NCI-H1417 treated with DMSO at 0.1 percent for 48 hours (cell line): ENCODE measurements around the gene ERICH2.

ENCODE experiments used
- DNase-seq: peaks from one replicate; lab custom pipeline; 2025; lab: John Stamatoyannopoulos, UW

Gene ERICH2

GRCh38 chr2:170762760-170763159 is 7.4 kb upstream of the ERICH2 start:
- no peak for DNase-seq

- DNase-seq = no peak
Measured at GRCh38 chr2:170763232-170763631, 6.9 kb upstream of the ERICH2 start.

DNA sequence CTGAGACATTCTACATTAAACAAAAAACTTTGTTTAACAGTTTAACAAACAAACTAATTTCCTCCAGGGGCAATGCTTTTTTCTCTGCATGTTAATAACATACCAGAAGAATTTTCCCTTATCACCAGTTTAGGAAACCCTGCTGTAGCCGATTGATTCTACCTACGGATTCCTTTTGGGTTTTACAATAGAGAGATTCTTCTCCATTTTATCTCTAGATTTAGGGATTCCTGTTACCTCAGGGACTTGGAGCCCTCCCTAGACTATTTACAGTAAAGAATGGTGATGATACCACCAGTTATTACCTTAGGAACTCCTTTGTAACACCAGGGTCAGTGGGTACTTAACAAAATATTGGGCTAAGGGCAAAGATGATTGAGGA is 5.3 kb upstream of the ERICH2 start:
- no peak for DNase-seq

- no peak for DNase-seq
Measured at GRCh38 chr2:170766693-170767092, 3.5 kb upstream of the ERICH2 start.

- DNase-seq = no peak
Measured at GRCh38 chr2:170770606-170771420, 635 bp downstream of the ERICH2 start.

DNA sequence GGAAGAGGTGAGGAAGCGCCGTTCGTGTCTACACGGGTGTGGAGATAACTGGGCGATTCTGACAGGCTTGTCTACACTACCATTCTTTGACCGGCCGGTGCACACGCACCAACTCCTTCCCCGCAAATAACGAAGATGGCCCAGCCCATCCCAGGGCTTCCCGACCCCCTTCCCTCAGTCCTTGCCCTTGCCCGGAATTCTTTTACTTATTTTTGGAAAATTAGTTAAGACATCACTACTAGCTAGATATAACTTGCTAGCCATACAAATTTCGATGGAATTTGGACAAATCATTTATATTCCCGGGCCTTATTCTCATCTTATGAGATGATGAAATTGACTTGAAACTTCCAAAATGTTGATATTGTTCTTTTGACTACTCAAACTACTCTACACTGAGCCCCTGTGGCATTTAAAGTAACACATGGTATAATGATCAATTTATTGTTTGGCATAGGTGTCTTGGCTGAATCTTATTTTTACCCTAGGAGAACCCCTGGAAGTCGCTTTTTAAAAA is 1.3 kb downstream of the ERICH2 start:
- no peak for DNase-seq

- DNase-seq = no peak
Measured at GRCh38 chr2:170772295-170772694, 2.1 kb downstream of the ERICH2 start.

DNA sequence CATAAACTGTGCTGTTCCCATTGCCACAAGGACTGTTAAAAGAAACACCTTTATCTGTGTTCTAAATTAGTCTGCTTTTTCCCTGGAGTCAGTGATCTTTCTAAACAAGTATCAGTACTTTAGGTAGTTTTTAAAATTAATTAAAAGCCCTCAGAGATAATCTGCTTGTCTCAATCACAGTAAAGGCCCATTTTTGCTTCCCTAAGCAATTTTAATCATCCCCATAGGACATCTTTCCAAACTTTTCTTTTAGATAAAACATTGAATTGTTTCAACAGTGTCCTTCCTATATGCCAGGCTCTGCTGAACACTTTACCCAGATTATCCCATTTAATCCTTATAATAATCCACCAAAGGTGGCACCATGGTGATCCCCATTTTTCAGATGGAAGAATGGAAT is 3.9 kb downstream of the ERICH2 start:
- DNase-seq = no peak

GRCh38 chr2:170778900-170779299 is 8.7 kb downstream of the ERICH2 start:
- DNase-seq = no peak

GRCh38 chr2:170779304-170779703 is 9.1 kb downstream of the ERICH2 start:
- no peak for DNase-seq

- no peak for DNase-seq
Measured at GRCh38 chr2:170782673-170783072, 12.5 kb downstream of the ERICH2 start.

DNA sequence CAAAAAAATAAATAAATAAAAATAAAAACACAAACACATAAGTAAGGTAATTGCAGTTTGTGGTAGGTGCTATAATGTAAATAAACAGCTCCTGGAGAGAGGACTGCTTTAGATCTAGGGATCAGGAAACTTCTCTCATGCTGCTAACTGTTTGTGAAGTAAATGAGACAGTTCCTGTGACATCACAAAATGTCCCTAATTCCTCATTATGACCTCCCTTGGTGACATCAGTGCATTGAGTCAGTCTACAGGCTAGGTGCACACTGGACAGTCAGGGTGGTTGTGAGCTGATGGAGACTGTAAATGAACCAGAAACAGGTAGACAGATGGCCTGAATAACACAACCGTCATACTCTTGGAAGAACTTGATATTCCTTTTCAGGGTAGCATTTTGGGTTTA is 13.4 kb downstream of the ERICH2 start:
- DNase-seq = no peak

GRCh38 chr2:170798996-170799395 is 28.8 kb downstream of the ERICH2 start:
- no peak for DNase-seq

GRCh38 chr2:170806548-170806947 is 36.4 kb downstream of the ERICH2 start:
- DNase-seq = no peak

DNA sequence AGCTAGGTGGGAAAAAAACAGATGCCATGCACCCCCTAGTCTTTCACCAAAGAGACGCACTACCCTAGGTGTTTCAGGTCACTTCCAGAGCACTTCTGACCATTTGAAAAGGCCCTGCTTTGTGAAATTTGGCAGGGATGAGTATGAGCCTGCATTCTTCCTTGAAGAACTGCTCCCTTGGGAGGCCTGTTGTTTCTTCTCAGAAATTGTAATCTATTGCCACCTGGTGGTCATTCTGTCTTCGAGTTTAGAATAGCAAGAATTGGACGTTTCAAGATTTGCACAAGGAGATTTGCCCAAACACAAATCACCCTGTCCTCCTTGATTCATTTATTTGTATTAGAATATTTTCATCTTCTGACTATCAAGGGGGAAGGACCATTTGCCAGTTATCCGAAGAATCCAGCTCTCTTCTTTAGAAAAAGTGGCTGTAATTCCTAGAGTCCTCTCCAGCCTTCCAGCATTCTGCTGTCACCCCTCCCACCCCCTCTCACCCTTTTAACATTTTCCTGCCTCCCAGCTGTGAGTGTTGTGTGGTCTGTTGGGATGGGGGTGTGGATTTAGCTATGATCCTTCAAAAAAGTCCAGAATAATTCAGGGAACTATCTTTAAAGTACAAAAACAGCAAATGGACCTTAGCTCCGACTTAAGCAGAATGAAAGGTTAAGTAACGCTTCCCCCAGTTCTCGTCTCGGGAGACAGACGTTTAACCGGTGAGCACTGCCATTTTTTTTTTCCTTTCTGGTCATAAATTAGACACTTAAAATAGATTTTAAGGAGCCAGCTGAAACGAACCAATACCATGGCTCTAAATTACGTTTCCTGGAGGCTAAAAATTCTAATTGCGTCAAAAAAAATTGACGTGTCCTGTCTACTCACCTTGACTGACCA is 42.8 kb downstream of the ERICH2 start:
- no peak for DNase-seq

GRCh38 chr2:170813611-170814532 is 43.7 kb downstream of the ERICH2 start:
- DNase-seq = no peak

DNA sequence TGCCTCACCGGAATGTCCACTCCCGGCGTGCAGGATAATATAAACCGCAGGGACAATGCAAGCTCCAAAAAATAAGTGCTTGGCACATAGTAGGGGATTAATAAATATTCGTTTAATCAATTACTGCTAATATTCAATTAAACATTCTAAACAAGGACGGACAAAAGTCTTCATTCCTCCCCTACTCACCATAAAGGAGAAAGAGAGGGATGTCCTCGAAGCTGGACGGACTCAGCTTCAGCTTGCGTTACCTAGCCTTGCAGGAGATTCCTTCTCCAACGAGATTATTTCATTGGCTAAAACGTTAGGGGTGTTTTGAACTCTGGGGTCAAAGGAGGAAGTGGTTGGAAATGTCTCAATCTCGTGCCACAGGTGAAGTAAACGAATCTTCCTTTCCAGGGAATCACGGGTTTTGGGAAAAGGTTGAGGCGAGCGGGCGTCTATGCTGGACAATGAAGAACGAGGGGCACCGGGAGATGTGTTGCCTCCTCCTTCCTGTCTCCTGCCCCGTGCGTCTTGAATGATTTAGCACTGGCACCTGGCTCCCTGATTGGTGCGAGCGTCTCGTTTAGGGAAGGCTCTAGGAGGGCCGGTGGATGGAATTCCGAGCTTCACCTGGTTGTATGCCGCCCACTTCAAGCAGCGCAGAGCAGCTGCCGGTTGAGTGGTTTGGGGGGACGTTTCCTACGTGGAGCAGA is 44.5 kb downstream of the ERICH2 start:
- no peak for DNase-seq

- no peak for DNase-seq
Measured at GRCh38 chr2:170815311-170815710, 45.1 kb downstream of the ERICH2 start.

- no peak for DNase-seq
Measured at GRCh38 chr2:170815746-170816503, 45.7 kb downstream of the ERICH2 start.

DNA sequence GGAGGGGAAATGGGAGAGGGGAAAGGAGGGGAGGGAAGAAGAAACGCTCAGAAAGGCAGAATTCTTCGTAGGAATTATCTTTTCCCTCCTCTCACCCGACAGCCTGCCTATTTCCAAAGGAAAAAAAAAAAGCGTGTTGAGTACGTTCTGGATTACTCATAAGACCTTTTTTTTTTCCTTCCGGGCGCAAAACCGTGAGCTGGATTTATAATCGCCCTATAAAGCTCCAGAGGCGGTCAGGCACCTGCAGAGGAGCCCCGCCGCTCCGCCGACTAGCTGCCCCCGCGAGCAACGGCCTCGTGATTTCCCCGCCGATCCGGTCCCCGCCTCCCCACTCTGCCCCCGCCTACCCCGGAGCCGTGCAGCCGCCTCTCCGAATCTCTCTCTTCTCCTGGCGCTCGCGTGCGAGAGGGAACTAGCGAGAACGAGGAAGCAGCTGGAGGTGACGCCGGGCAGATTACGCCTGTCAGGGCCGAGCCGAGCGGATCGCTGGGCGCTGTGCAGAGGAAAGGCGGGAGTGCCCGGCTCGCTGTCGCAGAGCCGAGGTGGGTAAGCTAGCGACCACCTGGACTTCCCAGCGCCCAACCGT is 46.4 kb downstream of the ERICH2 start, which contains the start of gene GAD1:
GAD1 (plus strand) TSS at position 384 of the 589 bp plus-strand sequence. CDS start 1,705 bp downstream, outside the sequence.
- DNase-seq = no peak
